Measurements from ENCODE around the gene CMSS1.

Gene CMSS1

DNA sequence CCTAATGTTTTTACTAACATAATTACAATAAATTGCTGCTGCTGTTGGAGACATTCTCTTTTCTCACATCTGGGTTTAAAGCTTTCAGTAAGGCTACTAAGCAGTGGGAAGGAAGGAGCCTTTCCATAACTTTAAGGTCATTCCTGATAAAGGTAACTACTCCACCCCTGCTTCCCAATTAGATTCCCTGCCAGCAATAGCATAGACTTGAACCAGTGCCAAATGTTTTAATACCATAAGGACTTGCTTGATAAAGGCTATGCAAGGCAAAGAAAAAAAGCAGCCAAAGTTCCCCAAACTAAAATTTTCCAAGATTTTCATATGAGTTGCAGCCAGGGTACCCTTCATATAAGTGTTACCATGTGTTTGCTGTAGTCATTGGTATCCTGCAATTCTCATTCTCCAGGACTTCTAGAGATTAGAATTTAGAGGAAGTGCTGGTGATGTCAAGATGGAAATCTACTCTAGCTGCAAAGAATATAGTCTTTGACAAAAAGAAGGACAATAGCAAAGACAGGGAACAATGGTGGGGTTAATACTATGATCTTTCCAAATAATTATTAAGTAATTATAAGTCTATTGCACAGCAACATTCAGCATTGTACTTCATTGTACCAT, 190.5 kb downstream of the CMSS1 start:
- DNase-seq (ENCODE audit: low read depth): no peak

DNA sequence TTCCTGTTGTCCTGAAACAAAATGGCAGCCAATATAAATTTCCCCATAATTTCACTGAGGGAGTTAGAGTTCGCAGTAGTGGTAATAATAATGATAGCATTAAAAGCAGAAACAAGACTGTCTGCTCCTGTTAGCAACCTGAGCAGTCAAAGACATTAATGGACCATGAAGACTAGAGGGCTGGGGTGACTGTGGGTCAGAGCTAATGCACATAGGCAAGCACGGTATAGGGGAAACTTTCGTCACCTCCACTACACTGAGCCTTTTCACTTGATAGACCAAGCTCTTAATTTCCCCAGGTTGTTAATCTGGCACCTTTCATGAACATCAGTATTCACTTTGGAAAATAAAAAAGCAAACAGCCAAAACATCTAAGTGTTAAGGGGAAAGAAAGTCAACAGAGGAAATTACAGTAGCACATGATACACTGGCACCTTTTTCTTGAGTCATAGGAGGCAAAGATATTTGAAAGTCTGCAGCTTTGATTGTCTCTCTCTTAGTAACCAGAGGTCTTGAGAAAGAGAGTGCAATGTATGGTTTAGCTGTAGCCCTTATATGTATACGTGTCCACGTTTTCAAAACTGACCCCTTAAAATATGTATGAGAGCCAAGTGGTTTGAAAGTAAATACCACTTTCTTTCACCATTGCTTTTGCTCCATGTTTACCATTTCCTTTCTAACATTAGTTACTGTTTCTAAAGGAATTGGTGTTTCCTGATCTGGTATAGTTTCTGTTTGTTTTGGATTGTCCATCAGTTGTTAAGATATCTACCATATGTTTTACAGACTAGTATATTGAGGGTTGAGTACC, 191.8 kb downstream of the CMSS1 start:
- peak; percentile 9 for DNase-seq (ENCODE audit: low read depth)
- H3K4me3 ChIP-seq (ENCODE audit: low read length): no peak overlapping the region
- TF ChIP-seq, protein P1, sequence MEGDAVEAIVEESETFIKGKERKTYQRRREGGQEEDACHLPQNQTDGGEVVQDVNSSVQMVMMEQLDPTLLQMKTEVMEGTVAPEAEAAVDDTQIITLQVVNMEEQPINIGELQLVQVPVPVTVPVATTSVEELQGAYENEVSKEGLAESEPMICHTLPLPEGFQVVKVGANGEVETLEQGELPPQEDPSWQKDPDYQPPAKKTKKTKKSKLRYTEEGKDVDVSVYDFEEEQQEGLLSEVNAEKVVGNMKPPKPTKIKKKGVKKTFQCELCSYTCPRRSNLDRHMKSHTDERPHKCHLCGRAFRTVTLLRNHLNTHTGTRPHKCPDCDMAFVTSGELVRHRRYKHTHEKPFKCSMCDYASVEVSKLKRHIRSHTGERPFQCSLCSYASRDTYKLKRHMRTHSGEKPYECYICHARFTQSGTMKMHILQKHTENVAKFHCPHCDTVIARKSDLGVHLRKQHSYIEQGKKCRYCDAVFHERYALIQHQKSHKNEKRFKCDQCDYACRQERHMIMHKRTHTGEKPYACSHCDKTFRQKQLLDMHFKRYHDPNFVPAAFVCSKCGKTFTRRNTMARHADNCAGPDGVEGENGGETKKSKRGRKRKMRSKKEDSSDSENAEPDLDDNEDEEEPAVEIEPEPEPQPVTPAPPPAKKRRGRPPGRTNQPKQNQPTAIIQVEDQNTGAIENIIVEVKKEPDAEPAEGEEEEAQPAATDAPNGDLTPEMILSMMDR (IDR thresholded peaks at IDR 0.05; ENCODE audit: insufficient read depth, low read depth, low read length, missing control alignments): no peak

More for the DNA sequence above, 190.5 kb downstream of the CMSS1 start:
- TF ChIP-seq, protein P1 (IDR thresholded peaks at IDR 0.05; ENCODE audit: insufficient read depth, low read depth, low read length, missing control alignments): no peak
- H3K4me3 ChIP-seq (ENCODE audit: low read length): no peak overlapping the region

DNA sequence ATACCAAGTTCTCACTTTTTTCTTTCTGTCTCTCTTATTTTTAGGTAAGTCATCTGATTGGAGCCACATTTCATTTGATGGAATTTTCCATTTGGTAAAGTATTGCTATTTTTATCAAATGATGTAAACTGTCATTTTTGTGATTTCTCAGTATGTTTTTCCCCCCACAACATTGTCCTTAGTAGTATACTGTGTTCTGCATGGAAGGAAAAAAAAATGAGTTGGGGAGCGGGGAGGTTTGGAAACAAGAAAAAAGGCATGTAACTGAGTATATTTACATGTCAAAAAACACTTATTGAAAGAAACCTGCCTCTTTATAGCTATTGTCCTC, 192.4 kb downstream of the CMSS1 start:
- TF ChIP-seq, protein P1 (IDR thresholded peaks at IDR 0.05; ENCODE audit: insufficient read depth, low read depth, low read length, missing control alignments): no peak
- no peak overlapping the region for H3K4me3 ChIP-seq (ENCODE audit: low read length)

DNA sequence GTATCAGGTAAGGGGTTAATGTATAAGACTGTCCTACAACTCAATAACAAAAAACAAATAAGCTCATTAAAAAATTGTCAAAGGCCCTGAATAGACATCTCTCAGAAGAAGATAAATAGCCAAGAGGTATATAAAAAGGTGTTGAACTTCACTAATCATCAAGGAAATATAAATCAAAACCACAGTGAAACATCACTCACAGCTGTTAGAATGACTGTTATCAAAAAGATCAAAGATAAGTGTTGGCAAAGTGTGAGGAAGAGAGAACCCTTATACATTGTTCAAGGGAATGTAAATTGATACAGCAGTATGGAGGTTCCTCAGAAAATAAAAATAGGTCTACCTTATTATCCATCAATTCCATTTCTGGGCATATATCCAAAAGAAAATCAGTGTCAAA, 201.1 kb downstream of the CMSS1 start:
- TF ChIP-seq, protein P1 (IDR thresholded peaks at IDR 0.05; ENCODE audit: insufficient read depth, low read depth, low read length, missing control alignments): no peak
- no peak overlapping the region for H3K4me3 ChIP-seq (ENCODE audit: low read length)
- DNase-seq (ENCODE audit: low read depth): no peak

More for the DNA sequence above, 192.4 kb downstream of the CMSS1 start:
- DNase-seq (ENCODE audit: low read depth): no peak

DNA sequence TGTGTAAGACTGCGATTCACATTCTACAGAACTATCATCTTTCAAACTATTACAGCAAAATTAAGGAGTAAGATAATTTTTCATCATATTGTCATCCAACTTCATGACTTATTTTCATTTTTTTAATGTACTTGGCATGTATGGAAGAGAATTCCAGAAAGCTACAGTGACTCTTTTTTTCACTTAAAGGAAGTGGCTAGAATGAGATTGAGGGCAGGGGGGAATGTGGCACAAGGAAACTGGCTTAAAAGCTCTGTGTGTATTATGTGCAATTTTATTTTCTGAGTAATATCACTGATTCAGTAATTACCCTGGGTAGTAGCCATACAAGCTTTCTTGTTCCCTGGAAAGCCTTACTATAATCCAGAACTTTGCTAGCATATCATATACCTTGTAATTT, 202.1 kb downstream of the CMSS1 start:
- TF ChIP-seq, protein P1 (IDR thresholded peaks at IDR 0.05; ENCODE audit: insufficient read depth, low read depth, low read length, missing control alignments): no peak
- H3K4me3 ChIP-seq (ENCODE audit: low read length): no peak overlapping the region
- no peak for DNase-seq (ENCODE audit: low read depth)

DNA sequence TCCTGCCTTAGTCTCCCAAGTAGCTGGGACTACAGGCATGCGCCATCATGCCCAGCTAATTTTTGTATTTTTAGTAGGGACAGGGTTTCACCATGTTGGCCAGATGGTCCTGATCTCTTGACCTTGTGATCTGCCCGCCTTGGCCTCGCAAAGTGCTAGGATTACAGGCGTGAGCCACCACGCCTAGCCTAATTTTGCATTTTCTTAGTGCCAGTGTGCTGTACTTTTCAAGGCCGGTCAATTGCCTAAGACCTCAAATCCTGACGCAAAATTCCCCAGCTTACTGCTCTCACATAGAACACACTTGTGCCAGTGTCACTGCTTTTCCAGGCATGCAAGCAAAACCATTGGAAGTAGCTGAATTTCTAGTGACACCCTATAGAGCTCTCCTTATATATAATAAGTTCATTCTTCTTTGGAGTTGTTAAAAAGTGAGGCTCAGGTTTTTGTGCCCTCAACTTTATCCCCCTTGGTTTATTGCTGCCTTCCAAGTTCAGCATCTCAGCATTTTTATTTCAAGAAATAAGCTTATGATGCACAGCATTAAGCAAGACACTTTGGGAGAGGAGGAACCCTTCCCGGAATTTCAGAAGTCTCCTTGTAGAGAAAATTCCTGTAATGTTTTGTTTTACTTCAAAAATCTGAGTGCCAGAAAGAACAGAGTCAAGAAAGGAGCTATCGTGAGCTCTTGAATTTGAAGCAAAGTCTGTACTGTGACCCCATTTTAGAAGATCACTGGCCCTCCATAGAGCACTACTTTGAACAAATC, 203.4 kb downstream of the CMSS1 start:
- TF ChIP-seq, protein P1 (IDR thresholded peaks at IDR 0.05; ENCODE audit: insufficient read depth, low read depth, low read length, missing control alignments): no peak
- DNase-seq (ENCODE audit: low read depth): no peak
- no peak overlapping the region for H3K4me3 ChIP-seq (ENCODE audit: low read length)

Data from epithelial cell of esophagus (primary cell).